Stomach smooth muscle (tissue), 2 donors: ENCODE measurements around the gene TIMM10B.

Source experiments
- H3K27ac ChIP-seq: one replicate; pipeline ENCODE4 v1.7.0; 2013; ENCODE audit warnings: mild to moderate bottlenecking, low read length, inconsistent platforms
- H3K27me3 ChIP-seq, 2 donors: one replicate each; pipeline ENCODE4 v1.7.0; 2013; ENCODE audit warnings: low read length in 2 of 2; ENCODE audit not compliant: insufficient read depth in 2 of 2, control insufficient read depth in 1 of 2
- H3K36me3 ChIP-seq, 2 donors: one replicate each; pipeline ENCODE4 v1.7.0; 2013; ENCODE audit warnings: low read length in 2 of 2; ENCODE audit not compliant: control insufficient read depth in 2 of 2, insufficient read depth in 2 of 2
- H3K4me1 ChIP-seq: one replicate; pipeline ENCODE4 v1.7.0; 2013; ENCODE audit warnings: low read length; ENCODE audit not compliant: control insufficient read depth, insufficient read depth
- H3K4me3 ChIP-seq, 2 donors: one replicate each; pipeline ENCODE4 v1.7.0; 2013; ENCODE audit warnings: low read length in 2 of 2
- H3K9ac ChIP-seq, 2 donors: one replicate each; pipeline ENCODE4 v1.7.0; 2013; ENCODE audit warnings: low read length in 2 of 2, mild to moderate bottlenecking in 1 of 2
- H3K9me3 ChIP-seq, 2 donors: one replicate each; pipeline ENCODE4 v1.7.0; 2013; ENCODE audit warnings: low read length in 2 of 2; ENCODE audit not compliant: control insufficient read depth in 2 of 2
- donor health status: healthy.
- donor health status: Pancreatic carcinoma.

TIMM10B gene

GRCh38 chr11:6486256-6486655 lies 5.0 kb downstream of the TIMM10B start:
- H3K4me1 ChIP-seq, result peaks cover 13% of the 10 kb centered on the region
- no peak overlapping the region for H3K27ac ChIP-seq

GRCh38 chr11:6486938-6487337 lies 5.6 kb downstream of the TIMM10B start:
- H3K36me3 ChIP-seq, result peaks cover 36 to 40% of the 10 kb centered on the region in 2 donors
- H3K4me1 ChIP-seq, result peaks cover 10% of the 10 kb centered on the region
- no peaks in the 10 kb centered on the region for H3K9me3 ChIP-seq
- no peak overlapping the region for H3K9ac ChIP-seq
- no peak overlapping the region for H3K4me3 ChIP-seq
- H3K27ac ChIP-seq, result no peak overlapping the region
- H3K27me3 ChIP-seq, result no peaks in the 10 kb centered on the region

More at GRCh38 chr11:6486256-6486655, 5.0 kb downstream of the TIMM10B start:
- Histone ChIP-seq H3K27me3 (no peaks in the 10 kb centered on the region), H3K9ac (no peak overlapping the region), H3K4me3 (no peak overlapping the region), H3K36me3 (peaks cover 36 to 39% of the 10 kb centered on the region in 2 donors), H3K9me3 (no peaks in the 10 kb centered on the region)

- no peaks in the 10 kb centered on the region for H3K27me3 ChIP-seq
- peaks cover 26 to 35% of the 10 kb centered on the region in 2 donors for H3K36me3 ChIP-seq
- no peak overlapping the region for H3K4me3 ChIP-seq
- H3K9ac ChIP-seq, result no peak overlapping the region
- H3K27ac ChIP-seq, result no peak overlapping the region
- no peaks in the 10 kb centered on the region for H3K9me3 ChIP-seq
- no peaks in the 10 kb centered on the region for H3K4me1 ChIP-seq
Measured at GRCh38 chr11:6488342-6488741, 7.0 kb downstream of the TIMM10B start.

- H3K27ac ChIP-seq, result no peak overlapping the region
- no peak overlapping the region for H3K4me3 ChIP-seq
- peaks cover 28 to 38% of the 10 kb centered on the region in 2 donors for H3K36me3 ChIP-seq
- no peaks in the 10 kb centered on the region for H3K4me1 ChIP-seq
- no peaks in the 10 kb centered on the region for H3K27me3 ChIP-seq
- H3K9me3 ChIP-seq, result no peaks in the 10 kb centered on the region
- H3K9ac ChIP-seq, result no peak overlapping the region
Measured at GRCh38 chr11:6488821-6489220, 7.5 kb downstream of the TIMM10B start.

GRCh38 chr11:6489306-6489705 lies 8.0 kb downstream of the TIMM10B start:
- H3K36me3 ChIP-seq, result peaks cover 28 to 39% of the 10 kb centered on the region in 2 donors
- no peaks in the 10 kb centered on the region for H3K27me3 ChIP-seq
- H3K9me3 ChIP-seq, result no peaks in the 10 kb centered on the region
- no peak overlapping the region for H3K27ac ChIP-seq
- H3K4me1 ChIP-seq, result no peaks in the 10 kb centered on the region
- no peak overlapping the region for H3K9ac ChIP-seq
- H3K4me3 ChIP-seq, result no peak overlapping the region

- Histone ChIP-seq H3K4me1 (peaks cover 17% of the 10 kb centered on the region), H3K4me3 (peak within 1 kb of the TSS; percentile 61 to 78), H3K9me3 (no peaks in the 10 kb centered on the region), H3K27me3 (no peaks in the 10 kb centered on the region), H3K36me3 (peaks cover 11 to 15% of the 10 kb centered on the region in 2 donors), H3K27ac (peak within 1 kb of the TSS; percentile 58), H3K9ac (peak within 1 kb of the TSS; percentile 71 to 80)
Measured at GRCh38 chr11:6497069-6497839, 16.0 kb downstream of the TIMM10B start, which contains the start of gene DNHD1. DNHD1 (plus strand) TSS chr11:6497280; CDS start chr11:6498216, 936 bp downstream.

GRCh38 chr11:6498121-6498520 lies 16.8 kb downstream of the TIMM10B start:
- H3K36me3 ChIP-seq, result peaks cover 18% of the 10 kb centered on the region in 2 donors
- no peaks in the 10 kb centered on the region for H3K9me3 ChIP-seq
- peak overlapping the region; percentile 58 for H3K27ac ChIP-seq
- H3K4me3 ChIP-seq, result peak overlapping the region in 1 of 2 donors; percentile 78
- H3K4me1 ChIP-seq, result peaks cover 17% of the 10 kb centered on the region
- no peak overlapping the region for H3K9ac ChIP-seq
- no peaks in the 10 kb centered on the region for H3K27me3 ChIP-seq

GRCh38 chr11:6498544-6498943 lies 17.2 kb downstream of the TIMM10B start:
- Histone ChIP-seq H3K4me1 (peaks cover 17% of the 10 kb centered on the region), H3K27me3 (no peaks in the 10 kb centered on the region), H3K9me3 (no peaks in the 10 kb centered on the region), H3K36me3 (peaks cover 16 to 17% of the 10 kb centered on the region in 2 donors), H3K4me3 (no peak overlapping the region), H3K27ac (peak overlapping the region; percentile 58), H3K9ac (no peak overlapping the region)

- no peak overlapping the region for H3K4me3 ChIP-seq
Measured at GRCh38 chr11:6502382-6502781, 21.1 kb downstream of the TIMM10B start.

GRCh38 chr11:6504166-6504565 lies 22.9 kb downstream of the TIMM10B start:
- no peak overlapping the region for H3K27ac ChIP-seq
- H3K9ac ChIP-seq, result no peak overlapping the region

More at GRCh38 chr11:6502382-6502781, 21.1 kb downstream of the TIMM10B start:
- Histone ChIP-seq H3K4me1 (peaks cover 11% of the 10 kb centered on the region), H3K9me3 (no peaks in the 10 kb centered on the region), H3K27ac (no peak overlapping the region), H3K36me3 (peaks cover 10 to 13% of the 10 kb centered on the region in 2 donors), H3K27me3 (no peaks in the 10 kb centered on the region), H3K9ac (no peak overlapping the region)

More at GRCh38 chr11:6504166-6504565, 22.9 kb downstream of the TIMM10B start:
- Histone ChIP-seq H3K27me3 (no peaks in the 10 kb centered on the region), H3K4me1 (no peaks in the 10 kb centered on the region), H3K4me3 (no peak overlapping the region), H3K36me3 (peaks cover 12 to 14% of the 10 kb centered on the region in 2 donors), H3K9me3 (no peaks in the 10 kb centered on the region)
